ENCODE data around the gene TBC1D1. TPM values are rescaled to one million over a fixed set of nuclear protein-coding genes. Genes with fewer than 3 reads are reported as not detected.

Gene TBC1D1
- total and polyA plus RNA-seq, 2 of the 8 experiments (the other 6 are each of a cell fraction or from before 2014, with no cell fraction given): 96.9 to 162 TPM

GRCh38 chr4:38067499-38067898 is 176.6 kb downstream of the TBC1D1 start:
- 90% methylated on average over 7 of the region's 7 CpGs; no CpG with 5 or more reads in 1 of the 2 experiments for WGBS, 2 experiments (ENCODE audit: extremely low coverage in 1 of 2, insufficient coverage in 1 of 2, insufficient read length in 1 of 2, insufficient replicate concordance in 2 of 2, low coverage in 1 of 2, low lambda C conversion rate in 2 of 2, missing lambda C conversion rate in 1 of 2)
- no peak overlapping the region for H2BK5ac ChIP-seq (ENCODE audit: low read depth, low read length)
- H3K79me1 ChIP-seq (ENCODE audit: low read depth, low read length): no peaks in the 10 kb centered on the region; the same call in 1 of the 2 replicates
- H3K56ac ChIP-seq (replicated peaks; ENCODE audit: insufficient read length, low read depth, low read length): no peak overlapping the region
- H4K5ac ChIP-seq (ENCODE audit: insufficient read length, low read depth, low read length): no peak overlapping the region
- H2BK20ac ChIP-seq (ENCODE audit: low read length): no peak overlapping the region
- H2AFZ ChIP-seq (ENCODE audit: low read length): no peak overlapping the region
- H2BK120ac ChIP-seq (replicated peaks; ENCODE audit: low read depth, low read length): no peak overlapping the region
- H3K9ac ChIP-seq (replicated peaks in 1 of 4; ENCODE audit: extremely low read depth in 1 of 4, low read depth in 3 of 4, low read length in 3 of 4): no peak overlapping the region
- H2AK5ac ChIP-seq (ENCODE audit: low read depth, low read length): no peak overlapping the region
- no peak overlapping the region for H3K4me2 ChIP-seq (ENCODE audit: insufficient read depth in 1 of 2, low read depth in 2 of 2, low read length in 2 of 2)
- no peaks in the 10 kb centered on the region for H3K36me3 ChIP-seq (ENCODE audit: control insufficient read depth in 2 of 4, insufficient read depth in 4 of 4, low read length in 3 of 4)
- H3K23me2 ChIP-seq (ENCODE audit: low read depth, low read length): no peaks in the 10 kb centered on the region
- ChIA-PET POLR2A (ENCODE audit: partially characterized antibody) (no interaction called here), CTCF (ENCODE audit: partially characterized antibody) (interaction anchor here (0.7 to 4.8 kb wide), 8 partner anchors 16 to 270 kb away, joined by 3 to 49 read pairs (median 25); no protein-coding TSS in a partner anchor)
- H3K9me3 ChIP-seq (ENCODE audit: insufficient read depth in 2 of 2, low read depth in 1 of 2, low read length in 1 of 2): no peaks in the 10 kb centered on the region
- no peak overlapping the region for H2BK12ac ChIP-seq (ENCODE audit: low read depth, low read length)
- no peaks in the 10 kb centered on the region for H3K79me2 ChIP-seq (ENCODE audit: control insufficient read depth in 1 of 2, insufficient read depth in 2 of 2, low read length in 2 of 2)
- H4K8ac ChIP-seq (ENCODE audit: extremely low read depth, insufficient read depth, low read length): no peak overlapping the region
- H2BK15ac ChIP-seq (ENCODE audit: low read length): no peak overlapping the region
- no peaks in the 10 kb centered on the region for H3K27me3 ChIP-seq (replicated peaks in 1 of 4; ENCODE audit: control insufficient read depth in 3 of 4, extremely low read depth in 1 of 4, insufficient read depth in 3 of 4, low read length in 3 of 4)
- DNase-seq (ENCODE audit: low read depth in 1 of 2, low spot score in 2 of 2) (no peak), FAIRE-seq (no peak)
- no peak overlapping the region for H3K18ac ChIP-seq (ENCODE audit: extremely low read depth, low read length)
- no peak overlapping the region for H3K4ac ChIP-seq (replicated peaks; ENCODE audit: insufficient read length, low read depth, low read length)
- H3K23ac ChIP-seq (ENCODE audit: insufficient read length): no peak overlapping the region
- H3K14ac ChIP-seq (ENCODE audit: insufficient read length): no peak overlapping the region
- no peaks in the 10 kb centered on the region for H4K20me1 ChIP-seq (replicated peaks in 1 of 2; ENCODE audit: control insufficient read depth in 1 of 2, insufficient read depth in 2 of 2, low read length in 2 of 2)
- H4K91ac ChIP-seq (replicated peaks; ENCODE audit: insufficient read length, low read length): no peak overlapping the region
- no peak overlapping the region for H3K4me3 ChIP-seq (ENCODE audit: extremely low read depth in 1 of 4, insufficient read depth in 2 of 4, low read depth in 3 of 4, low read length in 4 of 4)
- peaks cover 0 to 2% (median 0%) of the 10 kb centered on the region in 4 experiments; a peak in 2 of 7 replicates for H3K4me1 ChIP-seq (replicated peaks in 1 of 4; ENCODE audit: control insufficient read depth in 3 of 4, insufficient read depth in 4 of 4, low read length in 3 of 4)
- no peak overlapping the region for H3K27ac ChIP-seq (ENCODE audit: low read depth, low read length)
- TF ChIP-seq EZH2 (IDR thresholded peaks at IDR 0.05; ENCODE audit: low read depth, low read length, severe bottlenecking): no peak
- TF ChIP-seq TBP (IDR thresholded peaks at IDR 0.05; ENCODE audit: low read depth, low read length): no peak
- TF ChIP-seq CTBP2 (IDR thresholded peaks at IDR 0.05; ENCODE audit: borderline replicate concordance, insufficient read depth, insufficient read length, low read length): no peak
- no peak for TF ChIP-seq GABPA (IDR thresholded peaks at IDR 0.05; ENCODE audit: borderline replicate concordance, insufficient read depth, low read length)
- TF ChIP-seq, protein P1, sequence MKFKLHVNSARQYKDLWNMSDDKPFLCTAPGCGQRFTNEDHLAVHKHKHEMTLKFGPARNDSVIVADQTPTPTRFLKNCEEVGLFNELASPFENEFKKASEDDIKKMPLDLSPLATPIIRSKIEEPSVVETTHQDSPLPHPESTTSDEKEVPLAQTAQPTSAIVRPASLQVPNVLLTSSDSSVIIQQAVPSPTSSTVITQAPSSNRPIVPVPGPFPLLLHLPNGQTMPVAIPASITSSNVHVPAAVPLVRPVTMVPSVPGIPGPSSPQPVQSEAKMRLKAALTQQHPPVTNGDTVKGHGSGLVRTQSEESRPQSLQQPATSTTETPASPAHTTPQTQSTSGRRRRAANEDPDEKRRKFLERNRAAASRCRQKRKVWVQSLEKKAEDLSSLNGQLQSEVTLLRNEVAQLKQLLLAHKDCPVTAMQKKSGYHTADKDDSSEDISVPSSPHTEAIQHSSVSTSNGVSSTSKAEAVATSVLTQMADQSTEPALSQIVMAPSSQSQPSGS (IDR thresholded peaks at IDR 0.05; ENCODE audit: low read length): no peak
- TF ChIP-seq SAP30 (IDR thresholded peaks at IDR 0.05; ENCODE audit: insufficient read depth, insufficient replicate concordance, low read length): no peak
- TF ChIP-seq MAX (IDR thresholded peaks at IDR 0.05): no peak
- TF ChIP-seq, protein P2, sequence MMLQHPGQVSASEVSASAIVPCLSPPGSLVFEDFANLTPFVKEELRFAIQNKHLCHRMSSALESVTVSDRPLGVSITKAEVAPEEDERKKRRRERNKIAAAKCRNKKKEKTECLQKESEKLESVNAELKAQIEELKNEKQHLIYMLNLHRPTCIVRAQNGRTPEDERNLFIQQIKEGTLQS (IDR thresholded peaks at IDR 0.05; ENCODE audit: insufficient read depth, low read depth, low read length): no peak
- TF ChIP-seq RBBP5 (IDR thresholded peaks at IDR 0.05; ENCODE audit: borderline replicate concordance, low read depth, low read length): no peak
- no peak for TF ChIP-seq SUZ12 (IDR thresholded peaks at IDR 0.05; ENCODE audit: low read length)
- TF ChIP-seq KDM5A (IDR thresholded peaks at IDR 0.05; ENCODE audit: low read length): no peak
